NB4 (cell line): ENCODE measurements around the gene VENTX.

ENCODE experiments used
- DNase-seq: peaks from one replicate; pipeline ENCODE4 v3.0.0; 2010; ENCODE audit warnings: low read depth
- H3K4me3 ChIP-seq: one replicate; pipeline ENCODE4 v1.5.1; 2011; ENCODE audit warnings: mild to moderate bottlenecking, low read depth, low read length, moderate library complexity
- MYC ChIP-seq: IDR thresholded peaks from 2 replicates; pipeline ENCODE4 v1.6.1; 2011; ENCODE audit warnings: low read depth, low read length
- POLR2A ChIP-seq: IDR thresholded peaks from 2 replicates; pipeline ENCODE4 v1.6.1; 2011; ENCODE audit warnings: mild to moderate bottlenecking; ENCODE audit not compliant: insufficient read length; ENCODE audit errors: extremely low read depth
- TF ChIP-seq, protein P1 (sequence below): IDR thresholded peaks from one replicate; pipeline ENCODE4 v1.5.1; 2012; ENCODE audit warnings: low read depth, low read length
- TF ChIP-seq, protein P2 (sequence below): IDR thresholded peaks from 2 replicates; pipeline ENCODE4 v1.6.1; 2011; ENCODE audit warnings: low read depth, low read length

The VENTX gene

DNA sequence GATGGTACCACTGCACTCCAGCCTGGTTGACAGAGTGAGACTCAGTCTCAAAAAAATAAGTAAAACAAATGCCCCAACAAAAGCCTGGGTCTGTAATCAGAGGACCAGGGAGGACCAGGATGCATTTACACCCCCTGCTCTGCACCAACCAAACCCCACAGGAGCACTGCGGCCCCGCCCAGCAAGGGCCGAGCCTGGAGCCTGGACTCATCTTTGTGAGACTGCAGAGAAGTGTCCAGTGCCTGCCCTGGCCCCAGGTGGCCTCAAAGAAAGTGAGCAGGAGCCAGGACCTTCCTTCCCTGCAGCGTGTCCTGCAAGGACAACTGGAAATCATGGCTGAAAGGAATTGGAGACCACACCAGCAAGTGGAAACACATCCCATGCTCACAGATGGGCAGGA is 46.0 kb upstream of the VENTX start:
- TF ChIP-seq, protein P1, sequence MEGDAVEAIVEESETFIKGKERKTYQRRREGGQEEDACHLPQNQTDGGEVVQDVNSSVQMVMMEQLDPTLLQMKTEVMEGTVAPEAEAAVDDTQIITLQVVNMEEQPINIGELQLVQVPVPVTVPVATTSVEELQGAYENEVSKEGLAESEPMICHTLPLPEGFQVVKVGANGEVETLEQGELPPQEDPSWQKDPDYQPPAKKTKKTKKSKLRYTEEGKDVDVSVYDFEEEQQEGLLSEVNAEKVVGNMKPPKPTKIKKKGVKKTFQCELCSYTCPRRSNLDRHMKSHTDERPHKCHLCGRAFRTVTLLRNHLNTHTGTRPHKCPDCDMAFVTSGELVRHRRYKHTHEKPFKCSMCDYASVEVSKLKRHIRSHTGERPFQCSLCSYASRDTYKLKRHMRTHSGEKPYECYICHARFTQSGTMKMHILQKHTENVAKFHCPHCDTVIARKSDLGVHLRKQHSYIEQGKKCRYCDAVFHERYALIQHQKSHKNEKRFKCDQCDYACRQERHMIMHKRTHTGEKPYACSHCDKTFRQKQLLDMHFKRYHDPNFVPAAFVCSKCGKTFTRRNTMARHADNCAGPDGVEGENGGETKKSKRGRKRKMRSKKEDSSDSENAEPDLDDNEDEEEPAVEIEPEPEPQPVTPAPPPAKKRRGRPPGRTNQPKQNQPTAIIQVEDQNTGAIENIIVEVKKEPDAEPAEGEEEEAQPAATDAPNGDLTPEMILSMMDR: no peak
- TF ChIP-seq POLR2A (no peak), MYC (no peak)
- TF ChIP-seq, protein P2, sequence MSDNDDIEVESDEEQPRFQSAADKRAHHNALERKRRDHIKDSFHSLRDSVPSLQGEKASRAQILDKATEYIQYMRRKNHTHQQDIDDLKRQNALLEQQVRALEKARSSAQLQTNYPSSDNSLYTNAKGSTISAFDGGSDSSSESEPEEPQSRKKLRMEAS: no peak
- no peak for DNase-seq

DNA sequence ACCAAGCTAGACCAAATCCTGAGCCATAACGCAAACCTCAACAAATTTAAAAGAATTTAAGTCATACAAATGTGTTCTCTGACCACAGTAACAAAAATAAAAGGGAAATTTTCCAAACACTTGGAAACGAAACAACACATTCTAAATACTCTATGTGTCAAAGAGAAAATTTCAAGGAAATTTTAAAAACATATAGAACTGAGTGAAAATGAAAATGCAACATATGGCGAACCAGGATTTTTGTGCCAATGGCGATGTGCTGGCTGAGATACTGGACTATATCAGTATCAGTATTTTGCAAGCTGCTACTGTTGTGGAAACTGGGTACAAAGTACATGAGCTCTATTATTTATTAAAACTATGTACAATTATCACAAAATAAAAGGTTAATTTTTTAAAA is 43.5 kb upstream of the VENTX start:
- DNase-seq: no peak
- TF ChIP-seq, protein P1: no peak
- H3K4me3 ChIP-seq: no peak overlapping the region

More for the DNA sequence above, 46.0 kb upstream of the VENTX start:
- no peak overlapping the region for H3K4me3 ChIP-seq

DNA sequence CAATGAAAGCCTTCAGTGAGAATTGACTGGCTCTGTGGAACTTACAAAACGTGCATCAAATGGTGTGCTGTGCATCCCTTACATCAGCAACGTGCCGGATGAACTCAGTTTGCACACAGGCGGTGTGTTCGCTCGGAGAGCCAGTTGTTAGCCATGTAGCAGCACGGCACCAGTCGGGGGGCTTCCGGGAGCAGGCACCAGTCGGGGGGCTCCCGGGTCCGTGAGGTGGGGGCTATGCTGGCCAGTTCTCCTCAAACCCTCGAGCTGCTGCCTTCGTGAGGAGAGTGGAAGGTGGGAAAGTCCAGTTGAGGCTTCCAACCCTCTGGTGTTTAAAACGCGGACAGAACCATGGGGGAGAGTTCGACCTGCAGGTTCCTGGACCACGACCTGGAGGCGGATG is 42.6 kb upstream of the VENTX start:
- no peak for DNase-seq
- TF ChIP-seq, protein P2: no peak
- no peak for TF ChIP-seq MYC
- no peak for TF ChIP-seq POLR2A
- no peak overlapping the region for H3K4me3 ChIP-seq

DNA sequence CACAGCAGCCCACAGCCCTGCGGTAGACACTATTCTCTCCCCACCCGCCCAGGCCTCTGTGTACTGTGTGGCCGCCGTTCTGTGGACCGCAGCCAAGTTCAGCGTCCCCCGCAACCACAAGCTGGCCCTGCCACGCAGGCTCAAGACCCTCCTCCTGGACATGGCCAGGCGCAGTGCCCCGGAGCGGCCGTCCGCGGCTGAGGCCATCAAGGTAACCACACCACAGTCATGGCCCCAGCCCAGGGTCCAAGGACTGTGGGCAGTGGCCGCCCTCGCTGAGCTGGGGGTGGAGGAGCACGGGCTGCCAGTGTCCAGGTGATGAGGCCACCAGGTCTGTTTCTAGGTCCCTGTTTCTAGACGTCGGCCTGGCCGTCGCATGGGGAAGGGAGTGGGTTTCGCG is 42.0 kb upstream of the VENTX start:
- TF ChIP-seq, protein P1: no peak
- TF ChIP-seq, protein P2: no peak
- no peak for TF ChIP-seq MYC
- no peak for TF ChIP-seq POLR2A
- no peak for DNase-seq
- H3K4me3 ChIP-seq: no peak overlapping the region

DNA sequence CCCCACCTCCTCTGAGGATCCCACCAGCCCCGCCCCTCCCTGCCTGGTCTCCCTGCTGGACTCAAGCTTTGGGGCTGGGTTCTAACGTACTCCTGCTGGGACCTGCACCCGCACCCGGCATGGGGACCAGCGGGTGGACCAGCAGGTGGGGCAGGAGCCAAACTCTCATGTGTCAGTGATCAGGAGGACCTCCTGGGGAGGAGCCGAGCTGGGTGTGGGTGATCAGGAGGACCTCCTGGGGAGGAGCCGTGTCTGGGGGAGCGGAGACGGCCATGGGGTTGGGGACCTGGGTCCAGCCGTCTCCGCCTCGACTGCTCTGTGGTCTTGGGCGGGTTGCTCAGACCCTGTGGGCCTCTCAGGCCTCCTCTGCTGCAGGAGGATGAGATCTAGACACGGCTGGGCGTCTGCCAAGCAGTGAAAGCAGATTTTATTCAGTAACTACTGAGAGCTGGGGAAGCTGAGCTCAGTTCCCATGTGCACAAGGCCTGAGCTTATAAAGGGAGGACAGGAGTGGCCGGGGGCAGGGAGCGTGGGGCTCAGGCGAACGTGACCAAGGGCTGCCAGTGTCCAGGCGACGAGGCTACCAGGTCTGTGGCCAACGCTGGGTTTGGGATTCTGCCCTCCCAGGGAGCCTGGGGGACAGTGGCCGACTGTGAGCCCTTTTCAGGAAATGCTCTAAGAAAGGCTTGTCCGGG is 41.3 kb upstream of the VENTX start:
- H3K4me3 ChIP-seq: no peak overlapping the region
- no peak for DNase-seq
- TF ChIP-seq, protein P1: no peak
- TF ChIP-seq, protein P2: no peak
- TF ChIP-seq MYC (no peak), POLR2A (no peak)

DNA sequence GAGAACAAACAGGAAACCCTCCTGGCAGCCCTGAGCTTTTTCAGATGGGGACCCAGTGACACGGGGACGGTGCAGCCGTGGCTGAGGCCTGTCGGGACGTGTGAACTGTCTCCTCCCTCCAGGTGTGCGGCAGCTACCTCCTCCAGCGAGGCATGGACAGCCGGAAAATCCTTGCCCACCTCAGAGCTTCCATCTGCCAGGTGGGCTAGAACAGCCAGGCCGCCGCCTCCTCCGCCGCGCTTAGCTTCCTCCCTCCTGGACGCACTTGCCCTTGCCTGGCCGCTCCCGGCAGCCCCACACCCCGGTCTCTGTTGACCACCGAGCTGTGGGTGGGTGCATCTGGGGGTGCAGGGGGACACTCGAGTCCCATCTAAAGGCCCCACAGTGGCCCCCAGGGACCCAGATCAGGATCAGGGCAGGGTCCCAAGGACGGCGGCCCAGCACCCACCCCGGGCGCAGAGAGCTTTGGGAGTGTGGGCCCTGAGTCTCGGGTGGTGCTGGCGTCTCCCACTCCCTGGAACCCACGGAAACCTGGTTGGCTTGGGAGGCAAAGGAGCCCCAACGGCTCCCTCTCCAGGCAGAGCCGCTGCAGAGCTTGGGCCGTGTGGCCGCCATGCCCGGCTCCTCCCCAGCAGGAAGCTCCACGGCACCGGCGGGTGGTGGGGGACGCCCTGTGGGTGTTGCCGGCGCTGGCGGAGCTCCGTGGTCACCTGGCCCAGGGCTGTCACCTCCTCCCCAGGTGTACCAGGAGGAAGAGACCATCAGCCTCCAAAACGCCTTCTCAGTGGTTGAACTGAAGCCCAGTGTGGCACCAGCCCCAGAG is 40.5 kb upstream of the VENTX start:
- no peak for DNase-seq

More for the DNA sequence above, 40.5 kb upstream of the VENTX start:
- no peak for TF ChIP-seq MYC
- no peak for TF ChIP-seq POLR2A
- TF ChIP-seq, protein P2: no peak
- TF ChIP-seq, protein P1: no peak
- no peak overlapping the region for H3K4me3 ChIP-seq
